H9 (cell line): ENCODE results near the gene TMEM123. TPM values are rescaled to one million over a fixed set of nuclear protein-coding genes. Genes with fewer than 3 reads are reported as not detected.

Experiments used
- DNase-seq: peaks from one replicate; pipeline ENCODE4 v3.0.0-alpha.2; 2017
- H2AFZ ChIP-seq: one replicate; pipeline ENCODE4 v1.6.1; 2013; ENCODE audit warnings: mild to moderate bottlenecking, low read length, control low read depth, moderate library complexity
- H2AK5ac ChIP-seq: 2 replicates; pipeline ENCODE4 v1.6.1; 2013; ENCODE audit warnings: low read length, control low read depth, mixed read lengths; ENCODE audit not compliant: insufficient read length
- H2BK120ac ChIP-seq: one replicate; pipeline ENCODE4 v1.6.1; 2013; ENCODE audit warnings: low read depth, mild to moderate bottlenecking, low read length, control low read depth, inconsistent platforms; ENCODE audit not compliant: poor library complexity, severe bottlenecking
- H2BK12ac ChIP-seq: 2 replicates; pipeline ENCODE4 v1.6.1; 2013; ENCODE audit warnings: low read length, control low read depth, mixed read lengths, low read depth; ENCODE audit not compliant: insufficient read length
- H2BK15ac ChIP-seq: 2 replicates; pipeline ENCODE4 v1.6.1; 2013; ENCODE audit warnings: low read depth, low read length, control low read depth
- H2BK20ac ChIP-seq: one replicate; pipeline ENCODE4 v1.6.1; 2013; ENCODE audit warnings: low read depth, mild to moderate bottlenecking, low read length, control low read depth, inconsistent platforms; ENCODE audit not compliant: poor library complexity, severe bottlenecking
- H2BK5ac ChIP-seq: 2 replicates; pipeline ENCODE4 v1.6.1; 2013; ENCODE audit warnings: low read length, control low read depth, mixed read lengths; ENCODE audit not compliant: insufficient read length
- H3K14ac ChIP-seq: 2 replicates; pipeline ENCODE4 v1.6.1; 2013; ENCODE audit warnings: low read length, control low read depth; ENCODE audit not compliant: insufficient read depth
- H3K18ac ChIP-seq: 2 replicates; pipeline ENCODE4 v1.6.1; 2013; ENCODE audit warnings: low read depth, mild to moderate bottlenecking, mixed read lengths, low read length, control low read depth; ENCODE audit not compliant: insufficient read length
- H3K23ac ChIP-seq: 2 replicates; pipeline ENCODE4 v1.6.1; 2013; ENCODE audit warnings: low read length, control low read depth, mixed read lengths, low read depth; ENCODE audit not compliant: insufficient read length
- H3K23me2 ChIP-seq: 2 replicates; pipeline ENCODE4 v1.6.1; 2013; ENCODE audit warnings: low read depth, mild to moderate bottlenecking, mixed read lengths, low read length, control low read depth; ENCODE audit not compliant: insufficient read length, poor library complexity, severe bottlenecking
- H3K27ac ChIP-seq: 2 replicates; pipeline ENCODE4 v1.5.1; 2013; ENCODE audit warnings: low read length, control low read depth, mixed read lengths, low read depth; ENCODE audit not compliant: insufficient read length
- H3K27me3 ChIP-seq: 2 replicates; pipeline ENCODE4 v1.6.1; 2013; ENCODE audit warnings: low read length, control low read depth, inconsistent platforms; ENCODE audit not compliant: insufficient read depth
- H3K4ac ChIP-seq: 2 replicates; pipeline ENCODE4 v1.6.1; 2013; ENCODE audit warnings: low read depth, mild to moderate bottlenecking, control low read depth, inconsistent platforms, low read length, moderate library complexity
- H3K4me1 ChIP-seq: 2 replicates; pipeline ENCODE4 v1.6.1; 2013; ENCODE audit warnings: low read length, control low read depth, inconsistent platforms; ENCODE audit not compliant: insufficient read depth
- H3K4me2 ChIP-seq: 2 replicates; pipeline ENCODE4 v1.6.1; 2013; ENCODE audit warnings: low read length, control low read depth, mixed read lengths; ENCODE audit not compliant: insufficient read length, insufficient read depth
- H3K56ac ChIP-seq: 2 replicates; pipeline ENCODE4 v1.6.1; 2013; ENCODE audit warnings: low read depth, mild to moderate bottlenecking, mixed read lengths, low read length, control low read depth; ENCODE audit not compliant: insufficient read length
- H3K79me1 ChIP-seq: 2 replicates; pipeline ENCODE4 v1.6.1; 2013; ENCODE audit warnings: low read depth, mild to moderate bottlenecking, moderate library complexity, low read length, control low read depth, inconsistent platforms; ENCODE audit not compliant: insufficient read depth, poor library complexity, severe bottlenecking
- H3K79me2 ChIP-seq: 2 replicates; pipeline ENCODE4 v1.6.1; 2013; ENCODE audit warnings: low read length, control low read depth, inconsistent platforms; ENCODE audit not compliant: insufficient read depth
- H3K9ac ChIP-seq: 2 replicates; pipeline ENCODE4 v1.6.1; 2013; ENCODE audit warnings: low read length, control low read depth, mixed read lengths; ENCODE audit not compliant: insufficient read length; ENCODE audit errors: extremely low read depth
- H3K9me3 ChIP-seq: one replicate; pipeline ENCODE4 v1.6.1; 2013; ENCODE audit warnings: low read depth, low read length, inconsistent platforms; ENCODE audit not compliant: control insufficient read depth
- H3T11ph ChIP-seq: one replicate; pipeline ENCODE4 v1.6.1; 2013; ENCODE audit warnings: mild to moderate bottlenecking, low read length, control low read depth, inconsistent platforms
- H4K20me1 ChIP-seq: one replicate; pipeline ENCODE4 v1.6.1; 2013; ENCODE audit not compliant: control insufficient read depth, insufficient read length, insufficient read depth
- H4K5ac ChIP-seq: 2 replicates; pipeline ENCODE4 v1.6.1; 2013; ENCODE audit warnings: low read depth, mild to moderate bottlenecking, mixed read lengths, low read length, control low read depth; ENCODE audit not compliant: insufficient read length
- H4K8ac ChIP-seq: replicated peaks from 2 replicates; pipeline ENCODE4 v1.6.1; 2013; ENCODE audit warnings: low read length, control low read depth, mixed read lengths, low read depth; ENCODE audit not compliant: insufficient read length
- H4K91ac ChIP-seq: 2 replicates; pipeline ENCODE4 v1.6.1; 2013; ENCODE audit warnings: low read depth, mild to moderate bottlenecking, moderate library complexity, mixed read lengths, low read length, control low read depth; ENCODE audit not compliant: insufficient read length
- H3K27ac Mint-ChIP-seq, 3 experiments: 2 replicates in 2 of 3; 3 replicates in 1 of 3; pipeline ENCODE4 v1.8.0; 2020 to 2021; ENCODE audit warnings: mixed read lengths in 3 of 3, mild to moderate bottlenecking in 1 of 3, moderate library complexity in 1 of 3
- H3K27me3 Mint-ChIP-seq: 2 replicates; pipeline ENCODE4 v1.8.0; 2021; ENCODE audit warnings: low read depth, mild to moderate bottlenecking, moderate library complexity, mixed read lengths
- H3K36me3 Mint-ChIP-seq, 3 experiments: 2 replicates in 2 of 3; 3 replicates in 1 of 3; pipeline ENCODE4 v1.8.0; 2020 to 2021; ENCODE audit warnings: low read depth in 3 of 3, mixed read lengths in 3 of 3; ENCODE audit not compliant: insufficient read depth in 1 of 3
- H3K4me1 Mint-ChIP-seq, 2 experiments: 2 replicates each; pipeline ENCODE4 v1.8.0; 2020; ENCODE audit warnings: mixed read lengths in 2 of 2
- H3K4me3 Mint-ChIP-seq, 2 experiments: 2 replicates in 1 of 2; 3 replicates in 1 of 2; pipeline ENCODE4 v1.8.0; 2020 to 2021; ENCODE audit warnings: mild to moderate bottlenecking in 2 of 2, mixed read lengths in 2 of 2, moderate library complexity in 1 of 2
- H3K9me3 Mint-ChIP-seq, 2 experiments: 2 replicates in 1 of 2; 3 replicates in 1 of 2; pipeline ENCODE4 v1.8.0; 2020; ENCODE audit warnings: mild to moderate bottlenecking in 2 of 2, mixed read lengths in 2 of 2, moderate library complexity in 1 of 2
- WGBS: extraction: QIAGEN DNeasy Blood & Tissue Kit; methylation state at CpG from one replicate; pipeline ENCODE4 v1.1.7; 2013; ENCODE audit warnings: missing lambda C conversion rate, low lambda C conversion rate, mixed read lengths; ENCODE audit not compliant: insufficient read length; ENCODE audit errors: extremely low coverage; 5-methylcytosine and 5-hydroxymethylcytosine counted together
- total RNA-seq: library from RNA; stranded (reverse); gene quantifications from 2 replicates; pipeline ENCODE4 v1.2.1, GENCODE V29; 2021
- TF ChIP-seq, protein P1 (sequence below): fragments of 200-600 bp; sonication (generic); conservative IDR thresholded peaks from 3 replicates; pipeline ENCODE4 v1.8.0; 2021; ENCODE audit warnings: antibody characterized with exemption, mild to moderate bottlenecking

Gene TMEM123
- total RNA-seq, 1 experiment from 2014 or later: 76.7 TPM

DNA sequence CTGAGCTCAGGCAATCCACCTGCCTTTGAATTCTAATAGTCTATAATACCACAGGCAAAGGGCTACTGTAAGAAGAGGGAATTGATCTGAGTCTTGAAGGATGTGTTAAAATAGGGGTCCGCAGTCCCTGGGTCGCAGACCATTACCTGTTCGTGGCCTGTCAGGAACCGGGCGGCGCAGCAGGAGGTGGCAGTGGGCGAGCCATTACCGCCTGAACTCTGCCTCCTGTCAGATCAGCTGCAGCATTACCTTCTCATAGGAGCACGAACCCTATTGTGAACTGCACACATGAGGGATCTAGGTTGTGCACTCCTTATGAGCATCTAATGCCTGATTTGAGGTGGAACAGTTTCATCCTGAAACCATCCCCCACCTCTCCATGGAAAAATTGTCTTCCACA lies 11.5 kb upstream of the TMEM123 start:
- Mint-ChIP-seq H3K9me3 (no peaks in the 10 kb centered on the region), H3K27ac (no peak overlapping the region), H3K36me3 (no peaks in the 10 kb centered on the region; a peak in 1 of 7 replicates), H3K4me1 (no peaks in the 10 kb centered on the region), H3K4me3 (no peak overlapping the region), H3K27me3 (peaks cover 2% of the 10 kb centered on the region; the same call in 1 of the 2 replicates)
- no peak overlapping the region for H3T11ph ChIP-seq
- no peaks in the 10 kb centered on the region for H3K79me1 ChIP-seq
- no peak overlapping the region for H2BK5ac ChIP-seq
- H2BK20ac ChIP-seq: no peak overlapping the region
- H3K56ac ChIP-seq: no peak overlapping the region
- no peak for DNase-seq
- no peak overlapping the region for H2BK15ac ChIP-seq
- H4K5ac ChIP-seq: no peak overlapping the region
- no peak overlapping the region for H3K9ac ChIP-seq
- no peaks in the 10 kb centered on the region for H3K27me3 ChIP-seq
- no peak overlapping the region for H2AFZ ChIP-seq
- no CpG with 5 or more reads among the region's 9 CpGs for WGBS
- H3K9me3 ChIP-seq: no peaks in the 10 kb centered on the region
- H3K4ac ChIP-seq: no peak overlapping the region
- H3K14ac ChIP-seq: no peak overlapping the region
- H2BK12ac ChIP-seq: no peak overlapping the region
- H2BK120ac ChIP-seq: no peak overlapping the region
- no peaks in the 10 kb centered on the region for H3K4me1 ChIP-seq
- no peak overlapping the region for H4K91ac ChIP-seq
- H3K23me2 ChIP-seq: no peaks in the 10 kb centered on the region
- TF ChIP-seq, protein P1, sequence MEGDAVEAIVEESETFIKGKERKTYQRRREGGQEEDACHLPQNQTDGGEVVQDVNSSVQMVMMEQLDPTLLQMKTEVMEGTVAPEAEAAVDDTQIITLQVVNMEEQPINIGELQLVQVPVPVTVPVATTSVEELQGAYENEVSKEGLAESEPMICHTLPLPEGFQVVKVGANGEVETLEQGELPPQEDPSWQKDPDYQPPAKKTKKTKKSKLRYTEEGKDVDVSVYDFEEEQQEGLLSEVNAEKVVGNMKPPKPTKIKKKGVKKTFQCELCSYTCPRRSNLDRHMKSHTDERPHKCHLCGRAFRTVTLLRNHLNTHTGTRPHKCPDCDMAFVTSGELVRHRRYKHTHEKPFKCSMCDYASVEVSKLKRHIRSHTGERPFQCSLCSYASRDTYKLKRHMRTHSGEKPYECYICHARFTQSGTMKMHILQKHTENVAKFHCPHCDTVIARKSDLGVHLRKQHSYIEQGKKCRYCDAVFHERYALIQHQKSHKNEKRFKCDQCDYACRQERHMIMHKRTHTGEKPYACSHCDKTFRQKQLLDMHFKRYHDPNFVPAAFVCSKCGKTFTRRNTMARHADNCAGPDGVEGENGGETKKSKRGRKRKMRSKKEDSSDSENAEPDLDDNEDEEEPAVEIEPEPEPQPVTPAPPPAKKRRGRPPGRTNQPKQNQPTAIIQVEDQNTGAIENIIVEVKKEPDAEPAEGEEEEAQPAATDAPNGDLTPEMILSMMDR: no peak
- no peak overlapping the region for H3K4me2 ChIP-seq
- H2AK5ac ChIP-seq: no peak overlapping the region
- H3K27ac ChIP-seq: no peak overlapping the region
- no peak overlapping the region for H3K23ac ChIP-seq
- no peak overlapping the region for H4K8ac ChIP-seq
- H3K79me2 ChIP-seq: no peaks in the 10 kb centered on the region; the same call in 1 of the 2 replicates
- no peak overlapping the region for H3K18ac ChIP-seq
- no peaks in the 10 kb centered on the region for H4K20me1 ChIP-seq
